Liver (tissue), 9 donors: ENCODE results near the gene MRM1. TPM values are rescaled to one million over a fixed set of nuclear protein-coding genes. Genes with fewer than 3 reads are reported as not detected.

Experiments
- DNase-seq: peaks from one replicate; pipeline ENCODE4 v3.0.0-alpha.2; 2017; ENCODE audit warnings: low spot score
- H3K27ac ChIP-seq, 2 donors: one replicate each; pipeline ENCODE4 v1.7.0; 2013; ENCODE audit warnings: inconsistent platforms in 2 of 2, low read length in 2 of 2, control low read depth in 1 of 2, low read depth in 1 of 2, mild to moderate bottlenecking in 1 of 2
- H3K27me3 ChIP-seq, 4 donors: one replicate each; pipeline versions ENCODE4 v1.6.1 to v1.7.0; 2013; ENCODE audit warnings: low read length in 3 of 4, inconsistent platforms in 1 of 4, mild to moderate bottlenecking in 1 of 4, moderate library complexity in 1 of 4; ENCODE audit not compliant: control insufficient read depth in 4 of 4, insufficient read depth in 4 of 4
- H3K36me3 ChIP-seq, 4 donors: one replicate each; pipeline versions ENCODE4 v1.6.1 to v1.7.0; 2013; ENCODE audit warnings: low read length in 3 of 4, mild to moderate bottlenecking in 3 of 4, low read depth in 1 of 4, moderate library complexity in 1 of 4; ENCODE audit not compliant: control insufficient read depth in 4 of 4, insufficient read depth in 3 of 4
- H3K4me1 ChIP-seq, 4 donors: one replicate each; pipeline versions ENCODE4 v1.6.1 to v1.7.0; 2013; ENCODE audit warnings: low read length in 3 of 4, mild to moderate bottlenecking in 3 of 4, moderate library complexity in 1 of 4; ENCODE audit not compliant: control insufficient read depth in 4 of 4, insufficient read depth in 4 of 4
- H3K4me3 ChIP-seq, 3 donors: one replicate each; pipeline versions ENCODE4 v1.6.1 to v1.7.0; 2013; ENCODE audit warnings: low read length in 3 of 3, control low read depth in 1 of 3, low read depth in 1 of 3, mild to moderate bottlenecking in 1 of 3
- H3K9ac ChIP-seq, 2 donors: one replicate each; pipeline ENCODE4 v1.7.0; 2013; ENCODE audit warnings: low read length in 2 of 2, mild to moderate bottlenecking in 2 of 2, moderate library complexity in 2 of 2, control low read depth in 1 of 2, low read depth in 1 of 2
- H3K9me3 ChIP-seq, 4 donors: one replicate each; pipeline versions ENCODE4 v1.6.1 to v1.7.0; 2013; ENCODE audit warnings: low read length in 3 of 4; ENCODE audit not compliant: control insufficient read depth in 4 of 4
- ATF3 ChIP-seq: IDR thresholded peaks from 2 replicates; pipeline ENCODE4 v1.6.1; 2016; ENCODE audit warnings: antibody characterized with exemption
- CTCF ChIP-seq: fragments of 150-350 bp; IDR thresholded peaks from 2 replicates; pipeline ENCODE4 v1.5.1; 2017; ENCODE audit warnings: improper control_type of control experiment, low read depth, low read length; ENCODE audit not compliant: missing input control
- EGR1 ChIP-seq, 2 donors: IDR thresholded peaks; 2 replicates each; pipeline ENCODE4 v1.6.1; 2016 to 2018; ENCODE audit warnings: antibody characterized with exemption in 2 of 2, low read depth in 2 of 2
- FOXA1 ChIP-seq: IDR thresholded peaks from 2 replicates; pipeline ENCODE4 v1.6.1; 2016; ENCODE audit warnings: antibody characterized with exemption
- FOXA2 ChIP-seq: IDR thresholded peaks from 2 replicates; pipeline ENCODE4 v1.6.1; 2016; ENCODE audit warnings: antibody characterized with exemption
- GABPA ChIP-seq, 2 donors: IDR thresholded peaks in 1 of 2; conservative IDR thresholded peaks in 1 of 2; 2 replicates each; pipeline ENCODE4 v1.6.1; 2016; ENCODE audit warnings: antibody characterized with exemption in 2 of 2, mild to moderate bottlenecking in 1 of 2, moderate library complexity in 1 of 2
- HNF4A ChIP-seq, 2 donors: conservative IDR thresholded peaks; 2 replicates each; pipeline ENCODE4 v1.6.1; 2016; ENCODE audit warnings: antibody characterized with exemption in 2 of 2, mild to moderate bottlenecking in 2 of 2
- HNF4G ChIP-seq: IDR thresholded peaks from 2 replicates; pipeline ENCODE4 v1.6.1; 2016; ENCODE audit warnings: antibody characterized with exemption
- JUND ChIP-seq, 2 donors: IDR thresholded peaks; 2 replicates each; pipeline ENCODE4 v1.6.1; 2016; ENCODE audit warnings: antibody characterized with exemption in 2 of 2
- MAX ChIP-seq: IDR thresholded peaks from 2 replicates; pipeline ENCODE4 v1.6.1; 2016; ENCODE audit warnings: antibody characterized with exemption
- NR2F2 ChIP-seq: IDR thresholded peaks from 2 replicates; pipeline ENCODE4 v1.6.1; 2016; ENCODE audit warnings: antibody characterized with exemption
- RAD21 ChIP-seq, 2 donors: IDR thresholded peaks; 2 replicates each; pipeline ENCODE4 v1.6.1; 2016; ENCODE audit warnings: antibody characterized with exemption in 2 of 2, mild to moderate bottlenecking in 2 of 2
- REST ChIP-seq: IDR thresholded peaks from 2 replicates; pipeline ENCODE4 v1.6.1; 2016; ENCODE audit warnings: antibody characterized with exemption, mild to moderate bottlenecking
- RXRA ChIP-seq, 2 donors: IDR thresholded peaks; 2 replicates each; pipeline ENCODE4 v1.6.1; 2017 to 2018; ENCODE audit warnings: antibody characterized with exemption in 2 of 2, mild to moderate bottlenecking in 1 of 2
- SP1 ChIP-seq: IDR thresholded peaks from 2 replicates; pipeline ENCODE4 v1.6.1; 2018; ENCODE audit warnings: antibody characterized with exemption, mild to moderate bottlenecking
- YY1 ChIP-seq: IDR thresholded peaks from 2 replicates; pipeline ENCODE4 v1.6.1; 2016; ENCODE audit warnings: antibody characterized with exemption, mild to moderate bottlenecking
- ZBTB33 ChIP-seq: IDR thresholded peaks from 2 replicates; pipeline ENCODE4 v1.6.1; 2016; ENCODE audit warnings: antibody characterized with exemption
- WGBS: extraction: QIAGEN DNeasy Blood & Tissue Kit; methylation state at CpG from one replicate; pipeline ENCODE4 v1.1.7; 2013; 5-methylcytosine and 5-hydroxymethylcytosine counted together
- polyA plus RNA-seq, 2 donors: library from polyadenylated mRNA; stranded (reverse) in 1 of 2; unstranded in 1 of 2; fragments of 200-250 nt in 1 of 2; fragments of >200 nt in 1 of 2; fragmentation: Nextera tagmentation in 1 of 2; extraction: Ambion mirVana in 1 of 2; gene quantifications; one replicate each; pipeline versions ENCODE4 v1.2.1 to v1.2.3, GENCODE V29; 2013 to 2015
- total RNA-seq, 2 donors: library from RNA; depleted of rRNA; stranded (reverse); fragments of >200 nt; gene quantifications; one replicate each; pipeline ENCODE4 v1.2.3, GENCODE V29; 2014
- donor health status: healthy.
- donor health status: healthy.
- donor health status: healthy.
- donor health status: healthy.
- donor health status: healthy.

Gene MRM1
- total and polyA plus RNA-seq, 4 donors, result 3.2 to 5.9 (median 5.2) TPM

- Histone ChIP-seq H3K4me3 (peak overlapping the region in 1 of 3 donors; percentile 40), H3K36me3 (no peaks in the 10 kb centered on the region), H3K27me3 (no peaks in the 10 kb centered on the region), H3K4me1 (peaks cover 0 to 10% (median 1%) of the 10 kb centered on the region in 4 donors), H3K9ac (no peak overlapping the region), H3K9me3 (no peaks in the 10 kb centered on the region), H3K27ac (no peak overlapping the region)
- WGBS, result 64% methylated on average over 25 of the region's 25 CpGs
- DNase-seq, result no peak
- TF ChIP-seq ATF3 (no peak), JUND (IDR thresholded peaks at IDR 0.05) (no peak), SP1 (no peak), REST (no peak), NR2F2 (no peak), GABPA (IDR thresholded peaks at IDR 0.05 in 1 of 2, conservative IDR thresholded peaks at IDR 0.05 in 1 of 2) (no peak), ZBTB33 (no peak), HNF4A (conservative IDR thresholded peaks at IDR 0.05) (no peak), EGR1 (IDR thresholded peaks at IDR 0.05; ENCODE audit: low read depth in 2 of 2) (no peak), RXRA (IDR thresholded peaks at IDR 0.05) (no peak), FOXA1 (no peak), RAD21 (IDR thresholded peaks at IDR 0.05) (no peak), YY1 (no peak), CTCF (no peak)
Measured at GRCh38 chr17:36657390-36657762, 56.0 kb downstream of the MRM1 start.

GRCh38 chr17:36657763-36658490 is 56.5 kb downstream of the MRM1 start:
- no peak overlapping the region for H3K9ac ChIP-seq
- no peaks in the 10 kb centered on the region for H3K36me3 ChIP-seq
- DNase-seq, result peak; percentile 40
- no peak overlapping the region for H3K27ac ChIP-seq
- peak overlapping the region in 1 of 3 donors; percentile 40 for H3K4me3 ChIP-seq
- no peaks in the 10 kb centered on the region for H3K9me3 ChIP-seq
- 12% methylated on average over 57 of the region's 57 CpGs for WGBS
- no peaks in the 10 kb centered on the region for H3K27me3 ChIP-seq
- H3K4me1 ChIP-seq, result peaks cover 0 to 10% (median 1%) of the 10 kb centered on the region in 4 donors
- TF ChIP-seq HNF4G (no peak), CTCF (no peak), NR2F2 (no peak), SP1 (no peak), FOXA1 (no peak), ZBTB33 (no peak), GABPA (IDR thresholded peaks at IDR 0.05 in 1 of 2, conservative IDR thresholded peaks at IDR 0.05 in 1 of 2) (no peak), EGR1 (IDR thresholded peaks at IDR 0.05; ENCODE audit: low read depth in 2 of 2) (no peak), RAD21 (IDR thresholded peaks at IDR 0.05) (no peak), FOXA2 (no peak), RXRA (IDR thresholded peaks at IDR 0.05) (no peak), MAX (no peak), JUND (IDR thresholded peaks at IDR 0.05) (no peak), ATF3 (no peak), YY1 (no peak)
